Inferior parietal cortex (tissue), 1 donor: Measurements from ENCODE around the gene QDPR.
"Not testable (repeated sequence)": the region's sequence is repeated elsewhere in the genome, so short reads cannot be mapped to it uniquely, and the experiment has no call there.

ENCODE experiments used
- DNase-seq: peaks from one replicate; pipeline ENCODE4 v3.0.0-alpha.2; 2016; ENCODE audit errors: extremely low spot score

The QDPR gene

DNA sequence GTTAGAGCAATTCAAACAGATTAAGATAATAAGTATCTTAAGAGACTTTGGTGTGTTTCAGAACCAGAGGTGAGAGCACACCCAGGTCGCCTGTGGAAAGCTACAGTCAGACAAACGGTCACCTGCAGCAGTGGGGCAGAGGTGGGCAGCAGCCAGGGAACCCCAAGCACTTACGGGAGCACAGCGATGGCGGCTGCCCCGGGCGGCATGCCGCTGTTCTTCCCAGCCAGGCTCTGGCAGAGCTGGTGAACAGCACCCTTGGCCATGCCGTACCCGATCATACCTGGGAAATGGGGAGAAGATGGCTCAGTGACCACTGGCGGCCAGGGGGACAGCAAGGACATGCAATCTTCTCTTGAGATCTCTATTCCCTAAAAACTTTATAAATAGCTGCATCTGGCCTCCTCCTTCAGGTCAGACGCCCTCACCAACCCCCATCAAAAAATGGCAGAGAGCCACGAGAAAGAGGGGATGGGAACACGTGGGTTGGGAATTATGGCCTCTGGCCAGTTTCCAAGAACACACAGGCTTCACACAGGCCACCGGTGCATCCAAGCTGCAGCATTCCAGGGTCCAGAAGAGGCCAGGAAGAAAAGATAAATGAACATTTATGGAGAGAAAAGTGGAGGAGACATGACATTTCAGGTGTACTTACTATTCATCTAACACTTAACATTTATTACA lies 19.7 kb downstream of the QDPR start:
- no peak for DNase-seq

DNA sequence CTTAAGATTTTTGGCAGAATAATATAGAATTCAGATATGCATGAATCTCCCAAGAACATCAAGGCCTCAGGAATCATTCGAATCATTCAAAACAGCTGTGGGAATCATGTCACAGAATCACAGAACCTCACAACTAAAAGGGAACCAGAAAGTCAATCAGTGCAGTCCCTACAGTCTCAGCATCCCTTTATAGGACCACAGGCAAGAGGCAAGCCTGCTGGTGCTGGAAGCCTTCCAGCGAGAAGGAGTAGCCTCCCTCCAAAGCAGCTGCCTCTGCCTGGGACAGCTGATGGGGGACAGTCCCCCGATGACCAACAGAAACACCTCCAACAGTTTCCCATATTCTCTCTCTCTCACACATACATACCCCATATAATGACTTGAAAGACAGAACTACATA lies 20.7 kb downstream of the QDPR start:
- DNase-seq = no peak

DNA sequence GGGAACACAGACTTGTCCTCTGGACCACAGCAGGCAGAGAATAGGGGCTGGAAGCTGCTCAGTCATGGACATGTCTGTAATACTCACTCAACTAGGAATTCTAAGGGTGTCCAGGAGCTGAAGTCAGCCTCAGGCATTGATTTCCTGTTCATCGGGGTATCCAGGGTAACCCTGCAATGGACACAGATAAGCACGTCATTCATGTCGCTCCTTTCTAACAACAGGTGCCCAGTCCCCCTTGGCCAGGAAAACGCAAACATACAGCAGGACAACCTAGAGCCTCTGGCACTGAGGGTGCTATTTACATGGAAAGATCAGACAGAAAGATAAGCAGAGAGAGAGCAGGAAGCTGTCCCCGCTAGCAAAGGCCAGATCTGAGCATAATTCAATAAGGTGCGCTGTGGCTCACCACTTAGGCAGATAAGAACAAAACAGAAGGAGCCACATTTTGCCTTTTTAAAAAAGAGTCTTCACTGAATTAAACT lies 21.3 kb downstream of the QDPR start:
- DNase-seq = no peak

DNA sequence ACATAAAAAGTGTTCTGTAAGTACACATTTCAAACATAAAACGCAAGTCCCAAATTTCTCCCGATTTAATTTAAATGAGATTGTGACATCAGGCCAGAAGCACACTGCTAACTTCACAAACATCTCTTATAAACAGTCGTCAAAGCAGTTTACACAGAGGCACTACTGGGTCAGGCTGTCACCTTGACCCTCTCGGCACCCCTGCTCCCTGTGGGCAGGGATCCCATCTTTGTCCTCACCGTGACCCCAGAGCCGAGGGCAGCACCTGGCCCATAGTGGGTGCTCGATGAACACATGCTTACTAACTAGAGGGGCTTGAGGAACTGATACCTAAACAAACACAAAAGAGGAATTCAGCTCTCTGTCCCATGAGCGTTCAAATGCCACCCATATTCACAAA lies 22.2 kb downstream of the QDPR start:
- DNase-seq = no peak

DNA sequence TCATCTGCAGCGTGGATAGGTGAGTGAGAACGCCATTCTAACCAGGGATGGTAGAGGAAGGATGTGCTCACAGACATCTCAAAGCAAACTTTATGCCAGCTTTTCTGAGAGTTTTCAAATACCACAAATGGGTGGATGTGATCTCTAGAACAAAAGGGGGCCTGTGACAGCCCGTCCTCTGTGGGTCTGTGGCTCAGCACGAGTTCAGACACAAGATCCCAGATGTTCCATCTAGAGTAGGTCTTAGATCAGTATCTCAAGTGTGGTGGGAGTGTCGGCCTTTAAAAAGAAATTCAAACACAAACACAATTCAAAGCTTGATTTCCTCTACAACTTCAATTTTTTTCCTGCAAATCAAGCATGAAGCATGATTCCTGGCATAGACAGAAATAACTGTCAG lies 22.8 kb downstream of the QDPR start:
- no peak for DNase-seq

- DNase-seq = no peak
These were observed 29.2 kb downstream of the QDPR start for GRCh38 chr4:17482716-17483115.

DNA sequence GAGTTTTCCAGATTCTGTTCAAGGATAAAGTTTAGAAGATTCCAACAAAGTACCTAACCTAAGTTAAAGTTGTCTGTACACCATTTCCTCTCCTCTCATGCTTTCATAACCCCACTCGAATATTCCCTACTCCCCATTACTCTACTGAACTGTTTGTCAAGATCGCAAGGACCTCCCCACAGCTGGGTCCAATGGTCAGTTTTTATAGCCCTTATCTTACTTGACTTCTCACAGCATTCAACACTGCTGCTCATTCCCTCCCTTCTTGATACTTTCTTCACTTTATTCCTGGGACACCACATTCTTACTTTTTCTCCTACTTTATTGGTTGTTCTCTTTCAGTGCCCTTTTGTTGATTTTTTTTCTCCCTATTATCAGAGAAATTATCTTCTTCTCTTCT lies 30.9 kb downstream of the QDPR start:
- no peak for DNase-seq

DNA sequence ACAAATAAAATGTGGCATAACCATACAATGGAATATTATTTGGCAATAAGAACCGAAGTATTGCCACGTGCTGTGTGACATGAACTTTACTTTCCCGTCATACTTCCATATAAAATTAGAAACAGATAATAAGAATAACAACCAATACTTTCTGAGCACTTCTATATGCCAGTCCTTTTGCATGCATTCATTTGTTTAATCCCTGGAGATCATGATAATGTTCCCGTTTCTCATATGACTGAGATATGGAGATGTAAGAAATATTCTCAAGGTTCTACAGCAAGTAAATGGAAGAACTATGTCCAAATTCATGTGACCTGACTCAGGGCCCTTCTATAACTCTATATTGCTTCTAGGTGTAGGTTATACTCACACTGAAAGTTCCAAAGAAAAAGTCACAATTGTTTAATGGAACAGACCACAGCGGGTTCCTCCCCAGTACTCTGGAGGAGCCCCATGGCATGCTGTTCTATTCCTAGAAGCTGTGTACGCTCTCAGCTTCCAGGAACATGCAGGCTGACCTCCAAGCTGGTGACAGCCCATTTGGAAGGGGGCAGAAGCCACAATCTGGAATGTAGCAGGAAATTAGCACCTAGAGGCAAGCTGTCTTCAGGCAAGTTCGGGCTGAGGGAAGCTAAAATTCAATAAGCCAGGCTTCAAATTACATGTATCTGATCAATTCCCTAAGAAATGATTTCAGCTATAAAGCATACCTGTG lies 31.5 kb downstream of the QDPR start:
- no peak for DNase-seq

DNA sequence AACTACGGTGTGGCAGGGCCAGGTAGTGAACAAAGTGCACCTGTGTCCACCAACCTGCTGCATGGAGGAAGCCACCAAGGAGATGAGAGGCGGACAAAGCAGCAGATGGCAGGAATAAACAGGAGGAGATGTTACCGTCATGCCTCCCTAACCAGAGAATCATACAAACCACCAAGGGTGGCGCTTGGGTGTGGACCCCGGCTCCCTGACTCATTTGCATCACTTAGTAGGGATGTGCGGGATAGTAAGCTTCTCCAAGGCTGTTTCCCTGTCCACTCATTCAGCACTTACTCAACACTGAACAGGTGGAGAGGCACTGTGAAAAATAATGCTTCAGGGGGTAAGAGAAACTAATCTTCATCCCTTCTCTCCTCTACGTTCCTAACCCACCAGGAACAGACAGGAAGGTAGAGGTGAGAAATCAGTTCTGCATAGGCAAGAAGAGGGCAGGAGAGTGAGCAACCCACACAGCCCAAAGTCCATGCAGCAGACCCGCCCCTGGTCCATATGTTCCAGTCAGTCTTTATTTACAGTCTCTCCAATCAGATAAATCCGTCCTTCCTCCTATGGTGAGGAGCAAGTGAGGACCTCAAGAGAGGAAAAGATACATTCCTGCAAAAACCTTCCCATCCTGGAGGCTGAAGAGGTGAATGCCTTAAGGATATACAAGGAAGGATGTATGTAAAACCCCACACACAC lies 34.0 kb downstream of the QDPR start:
- DNase-seq = no peak

- no peak for DNase-seq
These were observed 35.0 kb downstream of the QDPR start for GRCh38 chr4:17476853-17477252.

GRCh38 chr4:17475481-17475880 lies 36.4 kb downstream of the QDPR start:
- no peak for DNase-seq

DNA sequence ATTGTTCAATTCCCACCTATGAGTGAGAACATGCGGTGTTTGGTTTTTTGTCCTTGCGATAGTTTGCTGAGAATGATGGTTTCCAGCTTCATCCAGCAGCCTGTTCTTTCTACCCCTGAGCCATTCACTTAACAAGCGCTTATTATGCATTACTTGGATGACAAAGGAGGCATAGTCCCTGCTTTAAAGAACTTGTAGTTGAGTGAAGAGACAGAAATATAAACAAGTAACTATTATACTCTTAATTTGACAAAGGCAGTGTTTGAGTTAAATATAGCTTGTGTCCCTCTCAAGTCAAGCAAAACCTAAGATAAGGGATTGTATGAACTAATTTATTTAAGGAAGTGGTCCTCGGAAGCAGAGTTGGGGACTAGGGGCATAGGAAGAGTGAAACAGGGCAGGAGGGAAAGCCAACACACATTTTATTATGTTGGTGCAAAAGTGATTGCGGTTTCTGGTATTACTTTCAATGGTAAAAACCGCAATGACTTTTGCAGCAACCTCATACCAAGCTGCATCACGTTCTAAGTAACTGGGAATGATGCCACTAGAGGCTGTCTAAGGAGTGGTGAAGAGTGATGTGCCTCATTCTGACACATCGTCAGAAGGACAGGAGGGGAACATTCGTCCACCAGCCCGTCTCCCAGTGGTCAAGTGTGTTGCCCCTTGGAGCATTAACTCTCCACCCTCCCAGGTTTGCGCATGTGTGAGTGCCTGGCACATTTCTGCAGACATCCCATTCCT lies 41.8 kb downstream of the QDPR start:
- DNase-seq = no peak

DNA sequence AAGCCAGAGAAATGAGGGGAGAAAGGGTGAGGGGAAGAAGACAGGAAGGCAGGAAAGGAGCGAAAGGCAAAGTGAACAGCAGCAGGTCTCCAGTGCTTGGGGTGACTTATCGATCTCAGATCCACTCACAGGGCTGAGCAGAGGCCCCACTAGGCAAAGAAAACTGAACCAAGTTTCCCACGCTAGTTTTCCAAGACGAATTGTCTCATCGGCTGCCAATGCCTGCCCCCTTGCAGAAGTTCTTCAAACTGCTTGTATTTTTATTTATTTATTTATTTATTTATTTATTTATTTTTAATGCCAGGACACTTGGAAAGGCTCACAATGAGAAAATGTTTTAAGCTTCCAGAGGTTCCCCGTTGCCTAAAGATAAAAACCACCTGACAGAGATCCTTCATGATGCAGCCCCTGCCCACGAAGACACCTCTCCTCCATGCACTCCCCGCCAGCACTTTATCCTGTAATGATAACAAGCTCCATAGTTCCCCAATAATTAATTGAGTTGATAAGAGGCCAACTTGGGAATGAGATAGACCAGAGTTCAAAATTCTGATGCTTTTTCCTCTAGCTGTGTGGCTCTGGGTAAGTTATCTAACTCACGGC lies 43.2 kb downstream of the QDPR start:
- DNase-seq = peak; percentile 67

DNA sequence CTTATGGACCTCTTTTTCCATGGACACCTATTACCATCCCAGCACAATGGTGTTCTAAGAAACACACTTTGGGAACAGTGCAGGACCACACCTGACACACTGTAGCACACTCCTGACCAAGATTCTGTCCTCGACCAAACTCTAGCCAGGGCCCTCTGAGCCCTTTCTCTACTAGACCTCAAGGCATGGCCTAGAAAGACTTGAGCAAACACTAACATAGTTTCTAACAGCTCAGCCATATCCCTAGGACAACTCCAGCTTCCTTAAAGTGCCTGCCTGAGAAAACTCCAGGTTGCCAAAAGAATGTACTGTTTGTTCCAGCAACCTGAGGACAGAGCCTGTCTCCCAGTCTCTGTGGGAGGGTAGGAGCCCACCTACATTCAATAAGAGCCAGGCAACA lies 48.3 kb downstream of the QDPR start:
- DNase-seq = no peak

DNA sequence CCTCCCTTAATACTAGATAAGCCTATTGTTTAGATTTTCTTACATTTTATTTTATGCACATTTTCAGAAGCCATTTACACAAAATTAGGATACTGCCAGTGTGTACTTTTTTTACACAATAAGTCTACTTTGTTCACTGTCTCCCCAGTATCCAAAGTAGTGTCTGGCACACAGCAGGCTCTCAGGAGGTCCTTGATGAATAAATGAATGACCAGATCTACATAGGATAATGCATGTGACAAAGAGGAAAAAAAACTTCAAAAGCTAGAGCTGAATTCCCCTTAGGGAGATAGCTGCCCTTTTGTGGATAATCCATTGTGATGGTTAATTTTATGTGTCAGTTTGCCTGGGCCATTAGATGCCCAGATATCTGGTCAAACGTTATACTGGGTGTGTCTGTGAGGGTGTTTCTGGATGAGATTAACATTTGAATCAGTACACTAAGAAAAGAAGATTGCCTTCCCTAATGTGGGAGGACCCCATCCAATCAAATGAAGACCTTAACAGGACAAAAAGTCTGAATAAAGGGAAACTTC lies 61.6 kb downstream of the QDPR start:
- no peak for DNase-seq

DNA sequence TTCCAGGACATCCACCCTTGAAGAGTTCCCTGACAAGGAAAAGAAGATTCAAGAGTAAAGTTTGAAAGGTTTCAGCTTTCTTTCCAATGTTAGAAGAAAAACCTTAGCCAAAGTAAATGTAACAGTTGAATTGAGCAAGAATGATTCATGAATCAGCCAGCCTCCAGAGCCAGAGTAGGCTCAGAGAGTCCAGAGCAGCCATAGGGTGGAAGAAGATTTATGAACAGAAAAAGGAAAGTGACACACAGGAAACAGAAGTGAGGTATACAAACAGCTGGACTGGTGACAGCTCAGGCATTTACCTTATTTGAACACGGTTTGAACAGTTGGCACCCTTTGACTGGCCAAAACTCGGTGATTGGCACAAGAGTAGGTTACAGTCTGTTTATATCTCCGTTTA lies 63.2 kb downstream of the QDPR start:
- no peak for DNase-seq

- peak; percentile 90 for DNase-seq
These were observed 64.1 kb downstream of the QDPR start for GRCh38 chr4:17447675-17448298.

DNA sequence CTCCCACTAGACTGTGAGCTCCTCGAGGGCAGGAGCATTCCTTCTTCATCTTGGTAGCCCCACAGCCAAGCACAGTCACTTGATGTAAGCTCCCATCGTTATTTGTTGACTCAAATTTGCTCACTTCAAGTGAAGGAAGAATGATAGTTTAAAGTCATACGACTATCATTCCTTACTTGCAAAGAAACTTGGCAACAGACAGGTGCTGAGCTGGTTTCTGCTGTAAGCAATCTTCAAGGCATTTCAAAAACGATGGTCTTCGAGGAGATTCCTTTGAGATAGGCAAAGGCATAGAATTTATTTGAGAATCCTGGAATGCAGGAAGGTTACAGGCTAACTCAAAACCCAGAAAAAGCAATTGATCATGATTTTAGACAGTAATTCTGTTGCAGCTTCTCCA lies 64.8 kb downstream of the QDPR start:
- no peak for DNase-seq

- not testable (repeated sequence) for DNase-seq
These were observed 69.4 kb downstream of the QDPR start for GRCh38 chr4:17442477-17442876.

- DNase-seq = no peak
These were observed 74.5 kb downstream of the QDPR start for GRCh38 chr4:17437396-17437795.

DNA sequence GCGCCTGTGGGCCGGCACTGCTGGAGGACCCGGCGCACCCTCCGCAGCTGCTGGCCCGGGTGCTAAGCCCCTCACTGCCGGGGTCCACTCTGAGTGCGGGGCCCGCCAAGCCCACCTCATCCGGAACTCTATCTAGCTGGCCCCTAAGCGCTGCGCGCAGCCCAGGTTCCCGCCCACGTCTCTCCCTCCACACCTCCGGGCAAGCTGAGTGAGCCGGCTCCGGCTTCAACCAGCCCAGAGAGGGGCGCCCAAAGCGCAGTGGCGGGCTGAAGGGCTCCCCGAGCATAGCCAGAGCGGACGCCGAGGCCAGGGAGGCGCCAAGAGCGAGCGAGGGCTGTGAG lies 75.2 kb downstream of the QDPR start:
- DNase-seq = no peak
